Effector memory CD4-positive, alpha-beta T cell (primary cell): Measurements from ENCODE around the gene ADPRH.

Experiments used
- DNase-seq, 3 donors: peaks; one replicate each; pipeline ENCODE4 v3.0.0-alpha.2; 2020
- H3K27ac ChIP-seq: 2 replicates; pipeline ENCODE4 v1.7.0; 2013; ENCODE audit warnings: mild to moderate bottlenecking, low read length, moderate library complexity; ENCODE audit not compliant: insufficient read depth, poor library complexity, severe bottlenecking
- H3K27me3 ChIP-seq: replicated peaks from 2 replicates; pipeline ENCODE4 v1.7.0; 2013; ENCODE audit warnings: mild to moderate bottlenecking, low read length; ENCODE audit not compliant: insufficient read depth, control insufficient read depth, poor library complexity, severe bottlenecking
- H3K36me3 ChIP-seq: 2 replicates; pipeline ENCODE4 v1.7.0; 2013; ENCODE audit warnings: mild to moderate bottlenecking, low read length, moderate library complexity; ENCODE audit not compliant: control insufficient read depth, insufficient read depth
- H3K4me1 ChIP-seq: 2 replicates; pipeline ENCODE4 v1.7.0; 2013; ENCODE audit warnings: low read length, mild to moderate bottlenecking; ENCODE audit not compliant: control insufficient read depth, insufficient read depth, poor library complexity, severe bottlenecking
- H3K4me3 ChIP-seq: 2 replicates; pipeline ENCODE4 v1.7.0; 2013; ENCODE audit warnings: low read length, low read depth, mild to moderate bottlenecking; ENCODE audit not compliant: insufficient read depth, poor library complexity, severe bottlenecking
- H3K9me3 ChIP-seq: 2 replicates; pipeline ENCODE4 v1.7.0; 2013; ENCODE audit warnings: mild to moderate bottlenecking, low read length, moderate library complexity; ENCODE audit not compliant: control insufficient read depth

ADPRH gene

DNA sequence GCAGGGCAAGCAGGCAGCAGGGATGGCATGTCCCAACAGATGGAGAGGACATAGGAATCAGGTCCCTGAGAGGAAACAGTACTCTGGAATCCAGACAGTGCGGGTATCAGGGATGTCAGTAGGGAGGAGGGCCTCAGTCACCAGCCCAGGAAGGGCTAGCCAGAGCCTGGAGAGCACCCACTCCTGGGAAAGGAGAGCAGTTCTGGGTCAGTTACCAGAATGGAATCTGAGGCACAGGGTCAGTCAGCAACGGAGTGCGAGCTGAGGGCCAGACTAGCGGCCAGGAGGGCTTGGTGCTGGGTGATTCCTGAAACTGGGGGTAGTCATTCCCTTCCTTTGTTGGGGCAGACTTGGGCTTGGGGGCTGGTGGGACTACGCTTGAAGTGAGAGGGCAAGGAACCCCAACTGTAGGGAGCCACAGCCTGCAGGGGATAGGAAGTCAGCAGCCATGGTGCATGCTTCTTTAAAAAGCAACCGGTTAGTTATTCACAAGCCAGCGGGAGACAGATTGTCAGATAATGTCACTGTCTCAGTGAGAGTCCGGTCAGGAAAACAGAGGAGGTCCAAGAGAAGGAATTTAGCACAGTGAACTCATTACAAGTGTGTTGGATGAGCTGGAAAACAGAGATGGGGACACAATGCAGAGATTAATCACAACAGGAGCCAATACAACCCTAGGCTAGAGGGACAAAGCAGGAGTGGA is 46.3 kb downstream of the ADPRH start:
- Histone ChIP-seq H3K4me1 (peaks cover 3% of the 10 kb centered on the region), H3K27me3 (no peaks in the 10 kb centered on the region), H3K36me3 (no peaks in the 10 kb centered on the region), H3K27ac (no peak overlapping the region), H3K4me3 (no peak overlapping the region), H3K9me3 (no peaks in the 10 kb centered on the region)
- no peak for DNase-seq

DNA sequence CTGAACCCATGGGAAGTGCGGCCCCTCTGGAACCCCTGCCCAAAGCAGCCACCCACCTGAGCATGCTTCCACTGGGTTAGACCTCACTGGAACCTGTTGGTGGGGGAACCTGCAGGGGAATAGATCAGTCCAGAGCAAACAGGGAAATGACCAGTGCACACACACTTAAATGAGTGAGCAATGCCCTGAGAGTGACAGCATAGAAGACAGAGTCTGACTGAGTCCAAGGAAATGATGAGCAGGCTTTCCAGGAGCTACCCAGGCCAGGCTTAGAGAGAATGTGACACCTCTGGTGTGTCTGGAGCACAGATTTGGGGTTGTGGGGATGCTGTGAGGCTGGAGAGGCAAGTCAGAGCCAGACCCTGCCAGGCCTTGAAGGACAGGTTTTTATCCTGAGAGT is 46.9 kb downstream of the ADPRH start:
- H3K27me3 ChIP-seq: no peaks in the 10 kb centered on the region
- no peaks in the 10 kb centered on the region for H3K9me3 ChIP-seq
- peaks cover 3% of the 10 kb centered on the region for H3K4me1 ChIP-seq
- H3K27ac ChIP-seq: no peak overlapping the region
- no peak for DNase-seq
- no peak overlapping the region for H3K4me3 ChIP-seq
- no peaks in the 10 kb centered on the region for H3K36me3 ChIP-seq

DNA sequence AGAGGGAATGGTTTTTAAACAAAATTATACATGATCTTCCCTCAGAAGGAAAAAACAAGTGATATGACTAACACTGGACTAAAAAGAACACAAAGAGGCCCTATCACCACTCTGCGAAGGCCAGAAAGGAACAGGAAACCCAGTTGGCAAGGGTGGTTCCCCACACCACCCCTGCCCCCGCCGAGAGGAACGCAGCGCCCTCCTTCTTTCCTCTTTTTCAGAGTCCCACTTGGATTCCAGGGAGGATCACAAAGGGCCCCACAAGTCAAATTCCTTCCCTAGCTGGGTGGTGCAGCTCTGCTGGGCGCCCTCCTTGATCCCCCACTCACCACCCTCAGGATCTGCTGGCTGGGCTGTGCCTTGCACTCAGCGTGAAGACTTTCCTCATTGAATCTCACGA is 48.2 kb downstream of the ADPRH start:
- H3K27me3 ChIP-seq: no peaks in the 10 kb centered on the region
- peak overlapping the region; percentile 26 for H3K27ac ChIP-seq
- H3K4me3 ChIP-seq: no peak overlapping the region
- peaks cover 3% of the 10 kb centered on the region for H3K4me1 ChIP-seq
- no peaks in the 10 kb centered on the region for H3K9me3 ChIP-seq
- no peaks in the 10 kb centered on the region for H3K36me3 ChIP-seq
- no peak for DNase-seq

DNA sequence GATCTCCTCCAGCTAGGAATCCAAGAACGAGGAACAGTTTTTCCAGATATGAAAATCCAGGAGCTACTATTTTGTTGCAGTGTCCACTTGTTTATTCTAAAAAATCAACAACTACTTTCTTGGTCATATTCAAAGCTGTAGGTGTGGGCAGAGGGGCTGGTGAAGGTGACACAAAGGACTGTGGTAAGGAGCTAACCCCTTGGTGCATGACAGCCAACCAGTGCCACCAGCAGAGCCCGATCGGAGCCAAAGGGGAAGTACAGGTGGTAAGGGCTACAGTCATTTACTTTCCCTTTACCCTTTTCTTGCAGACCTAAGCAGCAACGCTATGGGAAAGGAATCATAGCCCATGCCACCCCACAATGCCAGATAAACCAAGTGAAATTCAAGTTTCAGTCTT is 49.1 kb downstream of the ADPRH start:
- Histone ChIP-seq H3K4me3 (no peak overlapping the region), H3K4me1 (peaks cover 3% of the 10 kb centered on the region), H3K9me3 (no peaks in the 10 kb centered on the region), H3K27me3 (no peaks in the 10 kb centered on the region), H3K36me3 (no peaks in the 10 kb centered on the region), H3K27ac (peak overlapping the region; percentile 26)
- DNase-seq: peak in 2 of 3 donors; percentile 5 to 12

DNA sequence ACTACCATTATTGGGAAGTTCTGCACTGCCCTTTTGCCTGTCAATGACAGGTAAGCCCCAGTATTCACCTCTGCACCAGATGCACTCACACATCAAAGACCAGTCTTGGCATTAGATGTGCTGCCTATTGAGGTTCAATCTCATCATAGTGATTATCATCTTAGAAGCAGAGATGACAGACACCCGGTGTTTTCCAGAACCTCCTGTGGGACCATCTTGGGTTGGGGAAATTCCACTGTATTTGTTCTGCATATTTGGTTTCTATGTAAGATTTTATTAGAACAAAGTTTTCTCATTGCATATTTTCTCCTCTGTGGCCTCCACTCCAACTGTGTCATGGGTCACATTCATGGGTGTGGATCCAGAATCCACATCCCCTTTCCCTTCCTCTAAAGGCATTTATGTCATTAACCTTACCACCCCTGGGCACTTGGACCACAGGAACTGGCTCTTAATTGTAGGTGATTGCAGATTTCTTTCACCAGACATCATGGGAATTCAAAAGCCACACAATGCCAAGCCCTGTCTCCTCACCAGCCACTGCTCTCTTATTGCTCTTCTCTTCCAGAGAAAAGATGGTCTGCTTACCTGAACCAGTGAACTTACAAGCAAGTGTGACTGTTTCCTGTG is 49.6 kb downstream of the ADPRH start:
- Histone ChIP-seq H3K4me3 (no peak overlapping the region), H3K9me3 (no peaks in the 10 kb centered on the region), H3K4me1 (peaks cover 3% of the 10 kb centered on the region), H3K27ac (peak overlapping the region; percentile 19), H3K36me3 (no peaks in the 10 kb centered on the region), H3K27me3 (no peaks in the 10 kb centered on the region)
- DNase-seq: peak in 1 of 3 donors; percentile 8

DNA sequence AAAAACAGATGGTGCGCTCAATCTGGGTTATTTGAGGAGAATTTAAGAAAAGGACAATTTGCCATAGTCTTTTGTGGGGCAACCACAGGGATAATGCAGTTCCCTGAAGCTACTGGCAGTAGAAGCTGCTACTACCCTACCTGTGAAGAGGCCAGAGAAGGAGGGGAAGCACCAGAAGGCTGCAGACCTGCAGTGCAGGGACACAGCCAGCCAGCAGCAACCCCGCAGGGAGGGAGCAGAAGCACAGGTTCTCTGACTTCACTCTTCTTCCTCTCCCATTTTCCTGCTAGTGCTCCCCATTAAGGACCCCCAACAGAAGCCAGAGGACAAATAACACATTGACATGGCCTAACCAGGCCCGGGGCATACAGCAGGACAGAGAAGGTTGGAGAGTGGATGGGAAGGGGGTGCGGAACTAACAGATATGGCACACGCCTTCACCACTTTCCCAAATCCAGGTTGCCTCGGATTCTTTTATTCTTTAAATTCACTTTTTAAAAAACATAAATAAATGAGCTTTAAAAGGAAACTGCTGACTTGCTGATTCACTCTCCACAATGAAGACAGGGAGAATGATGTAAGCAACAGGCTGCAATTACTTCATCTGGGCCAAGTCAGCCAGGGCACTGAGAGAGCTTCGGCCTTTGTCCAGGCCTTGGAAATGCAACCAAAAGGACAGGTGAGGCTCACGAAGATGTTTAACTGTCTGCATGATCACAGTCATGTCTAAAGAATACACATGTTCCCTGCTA is 51.0 kb downstream of the ADPRH start:
- Histone ChIP-seq H3K27me3 (no peaks in the 10 kb centered on the region), H3K36me3 (no peaks in the 10 kb centered on the region), H3K4me1 (peaks cover 3% of the 10 kb centered on the region), H3K4me3 (no peak overlapping the region), H3K9me3 (no peaks in the 10 kb centered on the region), H3K27ac (no peak overlapping the region)
- DNase-seq: no peak

DNA sequence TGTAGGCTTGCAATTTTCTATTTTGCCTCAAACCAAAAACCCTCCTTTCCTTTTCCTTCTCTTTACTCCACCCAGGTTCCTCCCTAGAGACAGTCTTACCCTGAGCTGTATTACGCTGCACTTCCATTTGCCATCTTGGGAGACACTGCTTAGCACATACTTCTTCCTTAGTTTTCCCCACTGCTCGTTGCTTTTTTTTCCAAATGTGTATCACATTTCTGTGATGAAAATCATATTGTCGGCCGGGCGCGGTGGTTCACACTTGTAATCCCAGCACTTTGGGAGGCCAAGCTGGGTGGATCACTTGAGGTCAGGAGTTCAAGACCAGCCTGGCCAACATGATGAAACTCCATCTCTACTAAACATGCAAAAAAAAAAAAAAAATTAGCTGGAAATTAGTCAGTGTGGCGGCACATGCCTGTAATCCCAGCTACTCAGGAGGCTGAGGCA is 51.6 kb downstream of the ADPRH start:
- Histone ChIP-seq H3K9me3 (no peaks in the 10 kb centered on the region), H3K27me3 (no peaks in the 10 kb centered on the region), H3K36me3 (no peaks in the 10 kb centered on the region), H3K27ac (no peak overlapping the region), H3K4me1 (peaks cover 3% of the 10 kb centered on the region), H3K4me3 (no peak overlapping the region)
- DNase-seq: no peak

DNA sequence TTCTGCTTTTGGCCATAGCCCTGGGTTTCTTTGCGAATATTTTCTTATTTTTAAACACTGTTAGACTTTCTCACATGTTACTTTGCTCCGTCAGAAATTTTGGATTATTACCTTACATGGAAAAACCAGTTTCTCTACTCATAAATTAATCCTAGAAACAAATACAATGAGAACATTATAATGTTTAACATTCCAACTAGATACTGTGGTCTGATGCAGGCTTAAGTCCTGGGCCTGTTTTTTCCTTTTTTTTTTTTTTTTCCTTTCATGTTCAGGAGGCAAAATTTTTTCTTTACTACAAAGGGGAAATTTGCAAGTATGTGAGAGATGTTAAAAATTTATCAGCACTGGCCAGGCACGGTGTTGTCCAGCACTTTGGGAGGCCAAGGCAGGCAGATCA is 52.2 kb downstream of the ADPRH start:
- H3K4me1 ChIP-seq: peaks cover 3% of the 10 kb centered on the region

DNA sequence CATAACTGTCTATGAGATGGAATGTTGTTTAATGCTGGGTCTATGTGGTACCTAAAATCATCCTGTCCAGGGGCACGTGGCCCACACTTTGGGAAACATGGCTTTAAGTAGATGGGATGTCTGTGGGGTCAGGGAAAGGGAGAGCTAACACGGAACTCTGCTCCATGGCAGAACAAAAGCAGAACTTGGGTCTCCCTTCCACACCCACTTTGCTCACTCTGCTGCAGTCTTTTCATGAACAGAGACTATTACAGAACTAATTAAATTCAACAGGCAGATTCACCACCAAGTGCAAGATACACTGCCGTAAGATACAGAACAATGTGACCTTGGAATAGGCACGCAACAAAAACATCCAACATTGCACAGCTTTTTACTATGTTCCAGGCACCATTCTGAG is 52.9 kb downstream of the ADPRH start:
- DNase-seq: no peak

More for the DNA sequence above, 52.2 kb downstream of the ADPRH start:
- no peaks in the 10 kb centered on the region for H3K36me3 ChIP-seq
- no peaks in the 10 kb centered on the region for H3K9me3 ChIP-seq
- no peaks in the 10 kb centered on the region for H3K27me3 ChIP-seq
- no peak for DNase-seq
- H3K27ac ChIP-seq: no peak overlapping the region
- H3K4me3 ChIP-seq: no peak overlapping the region

DNA sequence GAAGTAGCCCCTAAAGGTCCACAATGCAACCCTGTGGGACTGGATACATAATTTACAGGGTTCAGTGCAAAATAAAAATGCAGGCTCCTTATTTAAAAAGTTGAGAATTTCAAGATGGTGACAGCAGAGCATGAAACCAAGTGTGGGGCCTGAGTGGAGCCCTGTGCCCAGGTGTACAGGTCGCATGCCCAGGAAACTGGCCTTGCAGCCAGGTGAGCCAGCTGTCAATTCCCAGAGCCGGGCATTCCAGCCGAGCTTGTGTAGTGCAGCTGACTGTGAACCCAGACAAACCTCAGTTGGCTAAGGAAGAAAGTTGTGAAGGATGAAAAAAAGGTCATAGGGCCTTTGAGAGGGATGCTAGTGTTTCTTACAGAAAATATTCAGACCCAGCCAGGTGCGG is 53.5 kb downstream of the ADPRH start:
- Histone ChIP-seq H3K4me1 (peaks cover under 1% of the 10 kb centered on the region), H3K27ac (no peak overlapping the region), H3K4me3 (no peak overlapping the region), H3K36me3 (no peaks in the 10 kb centered on the region), H3K9me3 (no peaks in the 10 kb centered on the region), H3K27me3 (no peaks in the 10 kb centered on the region)
- no peak for DNase-seq

More for the DNA sequence above, 52.9 kb downstream of the ADPRH start:
- peaks cover 3% of the 10 kb centered on the region for H3K4me1 ChIP-seq
- H3K9me3 ChIP-seq: no peaks in the 10 kb centered on the region
- H3K36me3 ChIP-seq: no peaks in the 10 kb centered on the region
- no peaks in the 10 kb centered on the region for H3K27me3 ChIP-seq
- H3K4me3 ChIP-seq: no peak overlapping the region
- no peak overlapping the region for H3K27ac ChIP-seq
